Measurements from ENCODE around the gene SAFB. TPM values are rescaled to one million over a fixed set of nuclear protein-coding genes. Genes with fewer than 3 reads are reported as not detected.
A peak's percentile ranks its signal among the peaks of the same experiment; 100 is the strongest.

Gene SAFB
- total and polyA plus RNA-seq, 9 donors, result 24.7 to 101 (median 90.7) TPM

DNA sequence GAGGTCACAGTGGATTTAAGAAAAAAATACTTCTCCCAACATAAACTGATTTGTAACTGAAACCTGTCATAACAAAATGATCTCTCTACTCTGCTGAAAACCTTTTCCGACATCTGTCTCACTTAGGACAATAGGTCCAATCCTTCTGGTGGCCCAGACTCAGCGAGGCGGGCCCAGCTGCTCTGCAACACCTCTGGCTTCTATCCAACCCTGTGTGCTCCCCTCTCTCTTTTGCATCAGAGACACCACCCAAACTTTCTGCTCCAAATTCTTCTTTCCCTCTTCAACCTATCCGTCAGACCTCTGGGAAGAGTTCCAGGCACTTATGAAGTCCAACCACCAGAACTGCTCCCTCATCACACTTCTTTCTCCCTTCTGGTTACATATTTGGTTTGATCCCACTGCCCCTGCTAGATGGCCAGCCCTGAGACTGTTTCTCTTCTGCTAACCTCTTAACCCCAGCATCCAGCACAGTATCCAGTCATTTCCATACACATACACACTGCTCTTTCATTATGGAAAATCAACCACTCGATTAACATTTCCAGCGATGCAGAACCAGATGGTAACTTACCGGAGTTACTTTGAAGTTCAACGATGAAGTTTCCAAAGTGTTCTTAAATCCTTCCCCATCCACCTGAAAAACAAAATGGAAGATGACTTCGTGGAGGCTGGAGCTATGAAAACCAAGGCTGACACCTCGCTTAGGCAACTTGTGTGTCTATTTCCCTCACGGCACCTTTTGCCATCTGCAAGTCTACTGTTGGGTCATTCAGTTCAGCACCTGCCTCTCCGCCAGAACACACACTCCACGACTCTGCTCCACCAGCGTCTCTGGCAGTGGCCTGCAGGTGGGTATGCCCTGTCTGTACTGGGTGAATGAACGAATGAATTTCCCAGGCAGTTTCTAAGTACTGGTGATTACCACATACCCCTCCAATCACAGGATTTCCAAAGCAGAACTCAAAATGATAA lies 9.7 kb upstream of the SAFB start:
- Histone ChIP-seq H3K9me3 (replicated peaks; ENCODE audit: control insufficient read depth, low read depth, low read length) (no peaks in the 10 kb centered on the region), H3K4me1 (ENCODE audit: control insufficient read depth, insufficient read depth, low read length) (no peaks in the 10 kb centered on the region), H3K36me3 (ENCODE audit: control insufficient read depth, insufficient read depth, low read length) (peaks cover 74% of the 10 kb centered on the region), H3K4me3 (ENCODE audit: low read length) (no peak overlapping the region), H3K27me3 (ENCODE audit: control insufficient read depth, insufficient read depth, low read length) (no peaks in the 10 kb centered on the region), H3K27ac (ENCODE audit: low read length) (no peak overlapping the region)
- DNase-seq, result no peak
- WGBS (ENCODE audit: insufficient coverage), result 89% methylated on average over 12 of the region's 15 CpGs

DNA sequence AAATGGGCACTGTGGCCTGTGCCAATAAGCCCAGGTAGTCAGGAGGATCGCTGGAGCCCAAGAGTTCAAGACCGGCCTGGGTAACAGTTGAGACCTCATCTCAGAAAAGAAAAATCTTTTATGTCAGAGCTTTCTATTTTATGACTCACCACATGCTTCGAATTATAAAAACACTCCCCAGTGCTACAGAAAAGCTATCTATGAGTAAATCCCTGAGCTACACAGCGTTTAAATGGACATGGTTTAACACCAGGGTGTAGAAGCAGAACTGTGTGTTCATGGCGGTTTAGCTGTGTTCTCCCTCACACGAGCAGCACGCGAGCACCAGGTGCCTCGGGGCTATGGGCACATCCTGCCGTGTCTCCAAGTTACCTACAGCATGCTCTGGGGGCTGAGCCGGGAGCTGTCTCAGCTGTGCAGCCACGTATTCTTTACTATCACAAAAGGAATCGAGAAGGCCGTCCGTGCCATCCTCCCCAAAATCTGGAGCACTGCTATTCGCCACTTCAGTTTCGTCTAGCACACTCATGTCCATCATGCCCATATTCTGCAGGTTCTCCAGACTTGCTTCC lies 7.0 kb upstream of the SAFB start:
- WGBS (ENCODE audit: insufficient coverage), result 80% methylated on average over 15 of the region's 17 CpGs
- Histone ChIP-seq H3K36me3 (ENCODE audit: control insufficient read depth, insufficient read depth, low read length) (peaks cover 69% of the 10 kb centered on the region), H3K27ac (ENCODE audit: low read length) (no peak overlapping the region), H3K4me1 (ENCODE audit: control insufficient read depth, insufficient read depth, low read length) (peaks cover 3% of the 10 kb centered on the region), H3K4me3 (ENCODE audit: low read length) (no peak overlapping the region), H3K9me3 (replicated peaks; ENCODE audit: control insufficient read depth, low read depth, low read length) (no peaks in the 10 kb centered on the region), H3K27me3 (ENCODE audit: control insufficient read depth, insufficient read depth, low read length) (no peaks in the 10 kb centered on the region)
- DNase-seq, result no peak

DNA sequence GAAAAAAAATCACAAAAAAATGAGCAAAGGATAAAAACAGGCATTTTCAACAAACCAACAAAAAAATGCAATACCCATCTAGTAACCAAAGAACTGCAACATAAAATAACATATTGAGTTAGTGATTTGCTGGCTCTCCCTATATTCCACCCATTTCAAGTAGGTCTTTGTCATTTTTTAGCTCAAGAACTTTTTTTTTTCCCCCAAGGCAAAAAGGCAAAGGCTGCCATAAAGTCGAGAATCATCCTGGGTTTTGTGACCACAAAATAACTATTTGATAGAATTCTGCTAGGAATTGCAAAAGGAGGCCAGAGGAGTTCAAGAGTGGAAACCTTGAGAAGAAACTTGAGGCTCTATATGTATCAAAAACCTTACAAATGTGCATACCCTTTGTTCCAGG lies 5.8 kb upstream of the SAFB start:
- no CpG with 5 or more reads among the region's 1 CpG for WGBS (ENCODE audit: insufficient coverage)
- no peak overlapping the region for H3K4me3 ChIP-seq (ENCODE audit: low read length)

DNA sequence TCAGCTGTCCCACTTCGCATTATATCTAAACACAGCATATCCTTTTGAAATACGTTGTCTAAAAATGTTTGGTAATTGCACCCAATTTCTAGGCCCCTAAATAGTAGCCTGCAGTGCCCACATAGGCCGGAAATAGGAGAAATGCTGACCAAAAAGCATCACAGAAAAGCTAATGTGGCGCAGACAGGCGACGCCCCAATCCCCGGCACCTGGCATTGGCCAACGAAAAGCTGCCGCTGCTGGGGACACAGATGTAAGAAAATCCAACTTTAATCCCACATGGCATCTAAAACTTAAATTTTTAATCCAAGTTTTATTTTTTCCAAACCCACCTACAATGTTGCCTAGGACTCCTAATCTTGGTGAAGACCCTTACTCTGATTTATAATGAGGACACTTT lies 4.3 kb upstream of the SAFB start:
- H3K27ac ChIP-seq (ENCODE audit: low read length), result no peak overlapping the region
- H3K27me3 ChIP-seq (ENCODE audit: control insufficient read depth, insufficient read depth, low read length), result no peaks in the 10 kb centered on the region
- WGBS (ENCODE audit: insufficient coverage), result 100% methylated on average over 4 of the region's 9 CpGs
- H3K4me3 ChIP-seq (ENCODE audit: low read length), result no peak overlapping the region
- H3K36me3 ChIP-seq (ENCODE audit: control insufficient read depth, insufficient read depth, low read length), result peaks cover 56% of the 10 kb centered on the region
- no peaks in the 10 kb centered on the region for H3K9me3 ChIP-seq (replicated peaks; ENCODE audit: control insufficient read depth, low read depth, low read length)
- peaks cover 11% of the 10 kb centered on the region for H3K4me1 ChIP-seq (ENCODE audit: control insufficient read depth, insufficient read depth, low read length)
- DNase-seq, result no peak

More for the DNA sequence above, 5.8 kb upstream of the SAFB start:
- Histone ChIP-seq H3K27ac (ENCODE audit: low read length) (no peak overlapping the region), H3K27me3 (ENCODE audit: control insufficient read depth, insufficient read depth, low read length) (no peaks in the 10 kb centered on the region), H3K9me3 (replicated peaks; ENCODE audit: control insufficient read depth, low read depth, low read length) (no peaks in the 10 kb centered on the region), H3K4me1 (ENCODE audit: control insufficient read depth, insufficient read depth, low read length) (peaks cover 11% of the 10 kb centered on the region), H3K36me3 (ENCODE audit: control insufficient read depth, insufficient read depth, low read length) (peaks cover 70% of the 10 kb centered on the region)
- no peak for DNase-seq

DNA sequence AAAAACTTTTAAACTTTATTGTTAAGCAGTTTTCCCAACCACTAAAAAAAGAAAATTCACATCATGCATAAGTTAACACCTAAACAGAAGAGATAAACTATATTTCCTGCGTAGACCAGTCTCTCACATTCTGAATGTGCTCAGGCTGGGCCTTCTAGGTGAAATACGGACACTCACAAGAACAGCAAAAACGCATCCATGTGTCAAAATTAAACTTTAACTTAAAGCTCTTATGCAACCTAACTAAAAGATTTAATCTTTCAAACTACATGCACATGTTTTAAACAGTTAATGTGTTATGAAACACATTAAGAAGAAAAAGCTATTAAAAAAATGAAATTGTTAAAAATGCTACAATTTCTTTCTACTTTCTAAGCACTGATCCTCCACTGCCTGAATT lies 2.9 kb upstream of the SAFB start:
- H3K27me3 ChIP-seq (ENCODE audit: control insufficient read depth, insufficient read depth, low read length), result no peaks in the 10 kb centered on the region
- H3K36me3 ChIP-seq (ENCODE audit: control insufficient read depth, insufficient read depth, low read length), result peaks cover 46% of the 10 kb centered on the region
- WGBS (ENCODE audit: insufficient coverage), result 100% methylated on average over 1 of the region's 3 CpGs
- no peak for DNase-seq
- no peak overlapping the region for H3K4me3 ChIP-seq (ENCODE audit: low read length)
- no peak overlapping the region for H3K27ac ChIP-seq (ENCODE audit: low read length)
- H3K9me3 ChIP-seq (replicated peaks; ENCODE audit: control insufficient read depth, low read depth, low read length), result no peaks in the 10 kb centered on the region
- peaks cover 20% of the 10 kb centered on the region for H3K4me1 ChIP-seq (ENCODE audit: control insufficient read depth, insufficient read depth, low read length)

DNA sequence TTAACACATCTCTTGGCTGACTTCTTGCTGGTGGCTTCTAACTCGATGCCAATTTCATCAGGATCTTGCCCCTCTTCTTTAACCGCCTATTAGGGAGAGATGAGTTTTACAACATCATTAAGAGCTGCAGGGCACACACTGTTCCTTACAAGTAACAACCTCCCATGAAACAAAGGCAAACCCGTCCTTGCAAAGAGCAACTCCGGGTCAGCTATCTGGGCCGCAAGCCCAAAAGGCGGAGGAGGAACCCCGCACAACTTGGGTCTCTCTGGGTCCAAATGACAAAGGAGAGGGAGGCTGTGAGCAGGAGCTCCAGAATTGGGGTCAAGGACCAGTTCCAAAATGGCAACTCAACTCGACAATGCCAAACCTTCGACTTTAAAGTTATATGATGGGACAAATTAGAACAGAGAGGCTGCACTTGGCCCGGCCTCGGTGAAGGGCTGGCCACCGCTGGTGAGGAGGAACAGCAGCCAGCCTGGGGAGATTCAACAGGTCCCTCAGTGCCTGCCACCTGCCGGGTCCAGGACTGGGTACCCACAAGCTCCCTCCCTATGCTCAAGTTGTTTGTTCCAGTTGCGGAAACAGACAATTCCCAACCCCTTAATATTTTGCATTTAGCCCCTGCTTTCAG lies 1.5 kb upstream of the SAFB start:
- peak overlapping the region; percentile 91 for H3K4me3 ChIP-seq (ENCODE audit: low read length)
- DNase-seq, result peak; percentile 28

DNA sequence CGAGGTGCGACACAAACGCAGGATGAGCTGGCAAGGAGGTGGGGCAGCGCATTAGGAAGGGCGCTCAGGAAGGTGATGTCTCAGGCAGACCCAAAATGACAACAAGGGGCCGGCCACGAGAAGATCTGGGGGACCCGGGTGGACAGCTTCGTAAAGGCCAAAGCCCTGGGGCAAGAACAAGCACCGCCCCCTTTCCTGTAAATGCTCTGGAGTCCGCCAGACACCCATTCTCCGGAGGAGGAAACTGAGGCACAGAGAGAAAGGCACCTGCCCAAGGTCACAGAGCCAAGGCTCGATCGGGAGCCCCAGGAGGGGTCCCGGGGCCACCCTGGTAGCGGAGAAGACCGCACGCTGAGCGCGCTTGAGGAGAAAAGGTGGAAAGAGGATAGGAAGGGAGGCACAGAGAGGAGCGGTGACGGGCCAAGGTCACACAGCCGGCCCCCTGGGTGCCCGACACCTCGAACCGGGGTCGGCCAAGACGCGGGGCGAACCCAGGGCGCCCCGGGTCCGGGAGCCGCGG lies 878 bp upstream of the SAFB start:
- Histone ChIP-seq H3K36me3 (ENCODE audit: control insufficient read depth, insufficient read depth, low read length) (peaks cover 53% of the 10 kb centered on the region), H3K4me1 (ENCODE audit: control insufficient read depth, insufficient read depth, low read length) (peaks cover 31% of the 10 kb centered on the region), H3K4me3 (ENCODE audit: low read length) (peak overlapping the region; percentile 91), H3K27ac (ENCODE audit: low read length) (peak overlapping the region; percentile 94), H3K9me3 (replicated peaks; ENCODE audit: control insufficient read depth, low read depth, low read length) (no peaks in the 10 kb centered on the region), H3K27me3 (ENCODE audit: control insufficient read depth, insufficient read depth, low read length) (no peaks in the 10 kb centered on the region)
- peak; percentile 50 for DNase-seq
- WGBS (ENCODE audit: insufficient coverage), result under 1% methylated on average over 34 of the region's 35 CpGs

More for the DNA sequence above, 1.5 kb upstream of the SAFB start:
- Histone ChIP-seq H3K27me3 (ENCODE audit: control insufficient read depth, insufficient read depth, low read length) (no peaks in the 10 kb centered on the region), H3K9me3 (replicated peaks; ENCODE audit: control insufficient read depth, low read depth, low read length) (no peaks in the 10 kb centered on the region), H3K36me3 (ENCODE audit: control insufficient read depth, insufficient read depth, low read length) (peaks cover 47% of the 10 kb centered on the region), H3K27ac (ENCODE audit: low read length) (peak overlapping the region; percentile 94), H3K4me1 (ENCODE audit: control insufficient read depth, insufficient read depth, low read length) (peaks cover 31% of the 10 kb centered on the region)
- 35% methylated on average over 9 of the region's 14 CpGs for WGBS (ENCODE audit: insufficient coverage)

DNA sequence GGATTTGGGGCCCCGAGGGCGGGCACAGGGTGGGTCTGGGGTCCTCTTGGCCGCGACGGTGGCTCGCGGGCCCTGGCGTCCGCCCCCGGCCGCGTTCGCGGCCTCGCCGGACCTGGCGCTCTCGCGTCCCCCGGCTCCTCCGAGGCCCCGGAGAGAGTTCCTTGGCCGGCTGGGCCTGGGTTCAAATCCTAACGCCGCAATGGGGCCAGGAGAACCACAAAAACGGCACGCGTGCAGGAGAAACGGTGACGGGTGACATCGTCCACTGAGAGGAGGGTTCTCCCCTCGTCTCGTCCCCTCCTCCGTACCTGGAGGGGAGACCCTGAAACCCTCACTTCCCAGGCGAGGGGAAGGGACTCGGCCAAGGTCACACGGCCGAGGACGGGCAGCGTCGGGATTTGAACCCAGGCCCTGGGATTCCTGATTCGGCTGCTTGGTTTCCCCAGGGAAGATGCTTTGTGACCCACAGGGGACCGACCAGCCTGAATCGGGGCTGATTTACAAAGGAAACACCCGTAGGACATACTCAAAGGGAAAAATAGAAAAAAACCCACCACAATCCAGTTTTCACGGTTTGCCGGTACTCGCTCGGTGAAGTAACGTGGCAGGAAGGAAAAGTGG lies 624 bp downstream of the SAFB start:
- H3K9me3 ChIP-seq (replicated peaks; ENCODE audit: control insufficient read depth, low read depth, low read length), result no peaks in the 10 kb centered on the region
- peak; percentile 47 for DNase-seq
- H3K4me1 ChIP-seq (ENCODE audit: control insufficient read depth, insufficient read depth, low read length), result peaks cover 33% of the 10 kb centered on the region
- peak overlapping the region; percentile 100 for H3K4me3 ChIP-seq (ENCODE audit: low read length)
- H3K36me3 ChIP-seq (ENCODE audit: control insufficient read depth, insufficient read depth, low read length), result peaks cover 55% of the 10 kb centered on the region
- H3K27ac ChIP-seq (ENCODE audit: low read length), result peak overlapping the region; percentile 99
- H3K27me3 ChIP-seq (ENCODE audit: control insufficient read depth, insufficient read depth, low read length), result no peaks in the 10 kb centered on the region
- under 1% methylated on average over 38 of the region's 50 CpGs for WGBS (ENCODE audit: insufficient coverage)

DNA sequence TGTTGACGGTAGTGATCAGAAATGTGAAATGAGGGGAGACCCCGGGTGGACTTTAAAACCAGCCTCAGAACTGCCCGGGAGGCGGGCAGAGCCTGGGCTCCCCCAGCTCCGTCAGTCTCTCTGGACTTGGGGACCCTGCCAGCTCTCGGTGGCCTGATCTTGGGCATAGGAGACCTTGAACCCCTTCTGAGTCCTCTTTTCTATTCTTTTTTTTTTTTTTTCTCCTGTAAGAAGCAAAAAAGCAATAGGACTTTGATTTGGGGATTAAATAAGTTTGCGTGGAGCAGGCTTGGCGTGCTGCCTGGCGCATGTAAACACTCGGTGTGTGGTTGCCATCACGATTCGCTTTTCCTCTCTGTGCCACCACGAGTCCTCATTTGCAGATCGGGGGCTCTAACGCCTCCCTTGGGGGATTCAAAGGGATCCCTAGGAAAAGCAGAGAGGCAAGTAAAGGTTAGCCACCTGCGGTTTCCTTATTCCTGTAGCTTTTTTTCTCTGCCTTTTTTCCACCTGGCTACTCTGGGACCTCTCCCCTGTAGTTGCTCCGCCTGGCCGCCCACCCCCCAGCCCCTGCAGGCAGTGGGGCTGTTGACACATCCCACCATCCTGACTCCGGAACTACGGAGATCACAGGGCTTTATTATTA lies 1.3 kb downstream of the SAFB start:
- H3K27ac ChIP-seq (ENCODE audit: low read length), result peak overlapping the region; percentile 99
- 1% methylated on average over 13 of the region's 20 CpGs for WGBS (ENCODE audit: insufficient coverage)

More for the DNA sequence above, 1.3 kb downstream of the SAFB start:
- H3K9me3 ChIP-seq (replicated peaks; ENCODE audit: control insufficient read depth, low read depth, low read length), result no peaks in the 10 kb centered on the region
- peaks cover 55% of the 10 kb centered on the region for H3K36me3 ChIP-seq (ENCODE audit: control insufficient read depth, insufficient read depth, low read length)
- peaks cover 31% of the 10 kb centered on the region for H3K4me1 ChIP-seq (ENCODE audit: control insufficient read depth, insufficient read depth, low read length)
- H3K27me3 ChIP-seq (ENCODE audit: control insufficient read depth, insufficient read depth, low read length), result no peaks in the 10 kb centered on the region
- DNase-seq, result peak; percentile 61
- H3K4me3 ChIP-seq (ENCODE audit: low read length), result peak overlapping the region; percentile 100

Measured in muscle of leg (tissue), 11 donors.